ENCODE measurements around the gene RNF227. TPM values are rescaled to one million over a fixed set of nuclear protein-coding genes. Genes with fewer than 3 reads are reported as not detected.
"Not testable (repeated sequence)": the region's sequence is repeated elsewhere in the genome, so short reads cannot be mapped to it uniquely, and the experiment has no call there.

Gene RNF227
- polyA plus RNA-seq, 1 donor from 2014 or later: 3.1 TPM

DNA sequence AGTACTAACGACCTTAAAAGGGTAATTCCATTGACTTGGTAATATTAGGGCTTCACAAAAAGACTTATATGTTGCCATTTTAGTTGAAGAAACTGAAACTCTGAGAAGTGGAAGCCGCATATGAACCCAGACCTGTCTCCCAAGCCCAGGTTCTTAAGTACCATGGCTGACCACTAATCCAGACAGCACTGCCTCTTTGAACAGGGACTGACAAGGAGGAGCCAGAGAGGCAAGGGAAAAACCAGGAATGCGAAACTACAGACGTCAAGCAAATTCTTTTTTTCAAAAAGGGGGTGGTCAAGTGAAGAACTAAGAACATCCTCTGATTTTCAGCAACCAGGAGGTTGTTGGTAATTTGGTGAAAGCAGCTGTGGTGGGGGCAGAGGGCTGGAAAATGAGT lies 43.0 kb downstream of the RNF227 start:
- no peak overlapping the region for H3K27ac Mint-ChIP-seq
- H3K4me3 Mint-ChIP-seq: no peak overlapping the region
- peaks cover 0 to 5% (median 0%) of the 10 kb centered on the region in 3 donors for H3K4me1 Mint-ChIP-seq
- no peaks in the 10 kb centered on the region for H3K27me3 Mint-ChIP-seq
- H3K9me3 Mint-ChIP-seq: no peaks in the 10 kb centered on the region
- peaks cover 3% of the 10 kb centered on the region for H3K36me3 Mint-ChIP-seq

GRCh38 chr17:7867881-7868329 lies 48.2 kb downstream of the RNF227 start:
- no peaks in the 10 kb centered on the region for H3K27me3 Mint-ChIP-seq
- H3K9me3 Mint-ChIP-seq: no peaks in the 10 kb centered on the region
- peaks cover 5% of the 10 kb centered on the region for H3K36me3 Mint-ChIP-seq
- H3K4me3 Mint-ChIP-seq: no peak overlapping the region
- peak overlapping the region in 1 of 3 donors; percentile 18 for H3K27ac Mint-ChIP-seq
- peaks cover under 1 to 6% (median under 1%) of the 10 kb centered on the region in 3 donors for H3K4me1 Mint-ChIP-seq

GRCh38 chr17:7864995-7865650 lies 51.0 kb downstream of the RNF227 start:
- Mint-ChIP-seq H3K9me3 (no peaks in the 10 kb centered on the region), H3K4me1 (peaks cover 4 to 9% (median 5%) of the 10 kb centered on the region in 3 donors), H3K27ac (no peak overlapping the region), H3K36me3 (peaks cover 2% of the 10 kb centered on the region), H3K4me3 (no peak overlapping the region), H3K27me3 (no peaks in the 10 kb centered on the region)

DNA sequence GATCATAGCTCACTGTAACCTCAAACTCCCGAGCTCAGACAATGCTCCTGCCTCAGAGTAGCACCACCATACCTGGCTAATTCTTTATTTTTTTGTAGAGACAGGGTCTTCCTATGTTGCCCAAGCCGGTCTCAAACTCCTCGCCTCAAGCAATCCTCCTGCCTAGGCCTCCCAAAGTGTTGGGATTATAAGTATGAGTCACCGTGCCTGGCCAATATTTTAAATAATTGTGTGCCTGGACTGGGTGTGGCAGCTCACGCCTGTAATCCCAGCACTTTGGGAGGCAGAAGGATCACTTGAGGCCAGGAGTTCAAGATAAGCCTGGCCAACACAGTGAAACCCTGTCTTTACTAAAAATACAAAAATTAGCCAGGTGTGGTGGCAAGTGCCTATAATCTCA lies 51.7 kb downstream of the RNF227 start:
- not testable (repeated sequence) for H3K9me3 Mint-ChIP-seq, H3K4me3 Mint-ChIP-seq, H3K27me3 Mint-ChIP-seq, H3K36me3 Mint-ChIP-seq, H3K27ac Mint-ChIP-seq
- peaks cover 4 to 12% (median 5%) of the 10 kb centered on the region in 3 donors for H3K4me1 Mint-ChIP-seq

Other genes with a start within 250 kb of the RNF227 start
- 55.0 TPM for gene TP53, start 228.8 kb downstream of the RNF227 start, polyA plus RNA-seq
- gene WRAP53, start 227.8 kb downstream of the RNF227 start, polyA plus RNA-seq: 15.3 TPM
- gene EFNB3, start 211.1 kb downstream of the RNF227 start, polyA plus RNA-seq: not detected
- not detected for gene DNAH2, start 198.5 kb downstream of the RNF227 start, polyA plus RNA-seq
- 1.9 TPM for gene KDM6B, start 82.1 kb downstream of the RNF227 start, polyA plus RNA-seq
- gene TMEM88, start 61.2 kb downstream of the RNF227 start, polyA plus RNA-seq: not detected
- 170 TPM for gene NAA38, start 58.7 kb downstream of the RNF227 start, polyA plus RNA-seq
- 8.0 TPM for gene CYB5D1, start 58.3 kb downstream of the RNF227 start, polyA plus RNA-seq
- gene CHD3, start 27.5 kb downstream of the RNF227 start, polyA plus RNA-seq: 2.4 TPM
- 0.51 TPM for gene KCNAB3, start 13.6 kb upstream of the RNF227 start, polyA plus RNA-seq
- gene TRAPPC1, start 15.7 kb upstream of the RNF227 start, polyA plus RNA-seq: 220 TPM
- gene CNTROB, start 15.9 kb upstream of the RNF227 start, polyA plus RNA-seq: 11.0 TPM
- 0.18 TPM for gene GUCY2D, start 86.3 kb upstream of the RNF227 start, polyA plus RNA-seq
- not detected for gene ALOX15B, start 122.8 kb upstream of the RNF227 start, polyA plus RNA-seq
- gene ALOX12B, start 171.4 kb upstream of the RNF227 start, polyA plus RNA-seq: 0.41 TPM
- not detected for gene ALOXE3, start 202.2 kb upstream of the RNF227 start, polyA plus RNA-seq
- gene HES7, start 207.8 kb upstream of the RNF227 start, polyA plus RNA-seq: not detected
- gene PER1, start 236.1 kb upstream of the RNF227 start, polyA plus RNA-seq: 12.6 TPM
- gene VAMP2, start 246.7 kb upstream of the RNF227 start, polyA plus RNA-seq: 83.7 TPM